Pancreas (tissue), 10 donors: Measurements from ENCODE around the gene SKIDA1. TPM values are rescaled to one million over a fixed set of nuclear protein-coding genes. Genes with fewer than 3 reads are reported as not detected.
A peak's percentile ranks its signal among the peaks of the same experiment; 100 is the strongest.

Experiments used
- ATAC-seq, 4 donors: fragments of 200-7000 bp; cut with Tn5 transposase; one replicate each; pipeline versions ENCODE4 v1.8.0 to v1.9.1; 2020; ENCODE audit warnings: mild to moderate bottlenecking in 4 of 4, moderate library complexity in 4 of 4
- DNase-seq, 6 donors: peaks; one replicate each; pipeline ENCODE4 v3.0.0-alpha.2; 2020
- FAIRE-seq: peaks from 2 replicates; lab custom pipeline; 2012; peaks lifted over from hg19 to GRCh38; lab: Jason Lieb, UNC
- H3K27ac ChIP-seq, 4 donors: fragments of 200-600 bp; sonication (generic); 1 replicate in 3 of 4; 2 replicates in 1 of 4; pipeline versions ENCODE4 v1.5.0 to v1.8.0; 2020
- H3K27me3 ChIP-seq, 4 donors: fragments of 200-600 bp; one replicate each; pipeline ENCODE4 v1.8.0; 2021
- H3K36me3 ChIP-seq, 3 donors: fragments of 200-600 bp; sonication (generic) in 1 of 3; one replicate each; pipeline versions ENCODE4 v1.5.0 to v1.8.0; 2020 to 2021
- H3K4me1 ChIP-seq, 3 donors: fragments of 200-600 bp; one replicate each; pipeline ENCODE4 v1.8.0; 2021
- H3K4me3 ChIP-seq, 4 donors: fragments of 200-600 bp; sonication (generic) in 2 of 4; one replicate each; pipeline versions ENCODE4 v1.5.0 to v1.8.0; 2020 to 2021
- H3K9me3 ChIP-seq, 4 donors: fragments of 200-600 bp; one replicate each; pipeline ENCODE4 v1.8.0; 2021
- CTCF ChIP-seq, 4 donors: fragments of 200-600 bp; sonication (generic) in 3 of 4; IDR thresholded peaks; one replicate each; pipeline versions ENCODE4 v1.5.0 to v1.8.0; 2021; ENCODE audit warnings: antibody characterized with exemption in 4 of 4
- WGBS, 2 donors: extraction: QIAGEN DNeasy Blood & Tissue Kit; methylation state at CpG; one replicate each; pipeline ENCODE4 v1.1.7; 2013; 5-methylcytosine and 5-hydroxymethylcytosine counted together
- intact Hi-C, 3 donors: fragments of 100-400 bp; cut with DNase I; formaldehyde crosslinking; loops; one replicate each; pipeline versions ENCODE4 v1.11.1 to v1.14.2; 2022
- polyA plus RNA-seq, 2 donors: library from polyadenylated mRNA; stranded (reverse); fragments of 200-250 nt; gene quantifications; one replicate each; pipeline ENCODE4 v1.2.3, GENCODE V29; 2013
- total RNA-seq, 6 donors: library from RNA; stranded (reverse); fragmentation: NEBNext Ultra II Directional in 4 of 6; extraction: Animal tissue kit (Norgen Biotek cat#: 25700) in 4 of 6; gene quantifications; one replicate each; pipeline versions ENCODE4 v1.2.1 to v1.2.4, GENCODE V29; 2021 to 2023
- donor health status: healthy with polysubstance abuse.
- donor health status: DM: no; HTN: no; CAD: no; lungs with moderate emphysema.
- donor health status: DM: no; HTN: no; CAD: no.
- donor health status: control.
- donor health status: control.
- donor health status: Bipolar disorder and iron deficiency.
- donor health status: DM: yes; HTN: yes; CAD: no.
- donor health status: DM: no; HTN: no; CAD: no.
- donor health status: DM: no; HTN: no; CAD: no.
- donor health status: DM: yes; HTN: yes; CAD: no.

Gene SKIDA1
- total and polyA plus RNA-seq, 8 donors = 0.23 to 0.97 (median 0.53) TPM

- no peak for ATAC-seq
- peak overlapping the region; percentile 94 to 99 (median 98) for H3K27ac ChIP-seq
- H3K9me3 ChIP-seq = no peaks in the 10 kb centered on the region
- FAIRE-seq = peak; percentile 23
- intact Hi-C loops = no loop called here
- no peaks in the 10 kb centered on the region for H3K36me3 ChIP-seq
- DNase-seq = no peak
- H3K4me3 ChIP-seq = peak overlapping the region; percentile 11 to 74 (median 66)
- H3K4me1 ChIP-seq = peaks cover 15 to 30% (median 16%) of the 10 kb centered on the region in 3 donors
- H3K27me3 ChIP-seq = no peaks in the 10 kb centered on the region
- TF ChIP-seq CTCF (IDR thresholded peaks at IDR 0.05) = no peak
- WGBS, 2 donors = 9 to 16% methylated on average over 10 of the region's 10 CpGs
These were observed 7.4 kb upstream of the SKIDA1 start for GRCh38 chr10:21532694-21533466.

- peak; percentile 54 for FAIRE-seq
- Histone ChIP-seq H3K4me3 (no peak overlapping the region), H3K4me1 (peaks cover 15 to 26% (median 16%) of the 10 kb centered on the region in 3 donors), H3K9me3 (no peaks in the 10 kb centered on the region), H3K36me3 (no peaks in the 10 kb centered on the region), H3K27me3 (no peaks in the 10 kb centered on the region), H3K27ac (peak overlapping the region in 3 of 4 donors; percentile 12 to 99 (median 98))
- ATAC-seq = no peak
- TF ChIP-seq CTCF (IDR thresholded peaks at IDR 0.05) = no peak
- WGBS, 2 donors = 47 to 74% methylated on average over 1 of the region's 1 CpG
- intact Hi-C loops = no loop called here
- no peak for DNase-seq
These were observed 5.7 kb upstream of the SKIDA1 start for GRCh38 chr10:21531164-21531563.

- Histone ChIP-seq H3K27me3 (no peaks in the 10 kb centered on the region), H3K4me3 (no peak overlapping the region), H3K4me1 (peaks cover 13 to 21% (median 16%) of the 10 kb centered on the region in 3 donors), H3K36me3 (no peaks in the 10 kb centered on the region), H3K27ac (peak overlapping the region in 3 of 4 donors; percentile 12 to 99 (median 98)), H3K9me3 (no peaks in the 10 kb centered on the region)
- DNase-seq = no peak
- ATAC-seq = no peak
- no peak for FAIRE-seq
- WGBS, 2 donors = 0% methylated on average over 1 of the region's 1 CpG
- intact Hi-C loops = no loop called here
- TF ChIP-seq CTCF (IDR thresholded peaks at IDR 0.05) = no peak
These were observed 5.2 kb upstream of the SKIDA1 start for GRCh38 chr10:21530641-21531040.

DNA sequence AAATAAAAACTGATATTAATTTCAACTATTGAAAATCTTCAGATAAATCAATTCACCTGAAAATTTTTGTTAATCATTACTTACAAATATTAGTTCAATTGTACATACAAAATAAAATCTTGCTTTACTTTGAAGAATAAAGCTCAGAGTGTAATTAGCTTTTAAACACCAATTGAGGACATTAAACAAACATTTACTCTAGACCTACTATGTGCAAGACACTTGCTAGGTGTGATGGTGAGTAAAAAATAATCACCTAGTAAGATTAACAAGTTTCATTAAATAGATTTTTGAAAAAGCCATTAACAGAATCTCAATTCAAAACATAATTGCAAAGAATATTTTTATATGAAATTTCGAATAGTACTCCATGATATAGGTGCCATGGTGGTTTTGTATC lies 4.7 kb upstream of the SKIDA1 start:
- intact Hi-C loops = no loop called here
- no peak for TF ChIP-seq CTCF (IDR thresholded peaks at IDR 0.05)
- H3K27ac ChIP-seq = peak overlapping the region in 2 of 4 donors; percentile 97 to 99
- WGBS, 2 donors = 77 to 92% methylated on average over 1 of the region's 1 CpG
- no peak for FAIRE-seq
- no peak overlapping the region for H3K4me3 ChIP-seq
- no peaks in the 10 kb centered on the region for H3K9me3 ChIP-seq
- peaks cover 12 to 20% (median 16%) of the 10 kb centered on the region in 3 donors for H3K4me1 ChIP-seq
- ATAC-seq = no peak
- DNase-seq = no peak
- no peaks in the 10 kb centered on the region for H3K27me3 ChIP-seq
- no peaks in the 10 kb centered on the region for H3K36me3 ChIP-seq
